Measurements from ENCODE around the gene ABHD12B. TPM values are rescaled to one million over a fixed set of nuclear protein-coding genes. Genes with fewer than 3 reads are reported as not detected.
"Not testable (repeated sequence)": the region's sequence is repeated elsewhere in the genome, so short reads cannot be mapped to it uniquely, and the experiment has no call there.

Gene ABHD12B
- total RNA-seq, 2 experiments from 2014 or later = not detected

DNA sequence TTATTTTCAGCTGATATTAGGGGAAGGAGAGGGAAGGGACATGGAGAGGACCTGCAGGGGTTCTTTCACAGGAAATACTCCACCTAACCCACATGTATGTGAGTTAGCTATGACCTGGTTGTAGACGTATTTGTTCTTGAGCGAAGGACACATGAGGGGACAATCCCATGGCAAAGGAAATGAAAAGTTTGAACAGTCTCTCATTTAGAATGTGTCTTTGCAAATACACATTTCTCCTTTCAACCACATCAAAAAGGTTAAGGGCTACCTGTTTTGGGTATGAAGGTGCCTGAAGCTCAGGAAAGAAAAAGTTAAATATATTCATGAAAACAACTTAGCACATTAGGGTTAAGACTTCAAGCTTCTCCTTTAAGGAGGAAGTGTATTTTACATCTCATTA lies 65.0 kb downstream of the ABHD12B start:
- H3K4me3 Mint-ChIP-seq = no peak overlapping the region
- H3K27ac Mint-ChIP-seq = no peak overlapping the region
- H3K27me3 Mint-ChIP-seq = peaks cover 13% of the 10 kb centered on the region
- H3K9me3 Mint-ChIP-seq = no peaks in the 10 kb centered on the region
- CTCF ChIA-PET = no interaction called here
- intact Hi-C loops (cut with micrococcal nuclease) = no loop called here
- DNase-seq (no peak), ATAC-seq (no peak)
- POLR2A ChIA-PET = interaction anchor here (0.8 kb wide), 1 partner anchor 200 kb away, joined by 3 read pairs; no protein-coding TSS in a partner anchor
- H3K4me1 Mint-ChIP-seq (ENCODE audit: low read depth) = peaks cover 3% of the 10 kb centered on the region
- TF ChIP-seq, protein P1, sequence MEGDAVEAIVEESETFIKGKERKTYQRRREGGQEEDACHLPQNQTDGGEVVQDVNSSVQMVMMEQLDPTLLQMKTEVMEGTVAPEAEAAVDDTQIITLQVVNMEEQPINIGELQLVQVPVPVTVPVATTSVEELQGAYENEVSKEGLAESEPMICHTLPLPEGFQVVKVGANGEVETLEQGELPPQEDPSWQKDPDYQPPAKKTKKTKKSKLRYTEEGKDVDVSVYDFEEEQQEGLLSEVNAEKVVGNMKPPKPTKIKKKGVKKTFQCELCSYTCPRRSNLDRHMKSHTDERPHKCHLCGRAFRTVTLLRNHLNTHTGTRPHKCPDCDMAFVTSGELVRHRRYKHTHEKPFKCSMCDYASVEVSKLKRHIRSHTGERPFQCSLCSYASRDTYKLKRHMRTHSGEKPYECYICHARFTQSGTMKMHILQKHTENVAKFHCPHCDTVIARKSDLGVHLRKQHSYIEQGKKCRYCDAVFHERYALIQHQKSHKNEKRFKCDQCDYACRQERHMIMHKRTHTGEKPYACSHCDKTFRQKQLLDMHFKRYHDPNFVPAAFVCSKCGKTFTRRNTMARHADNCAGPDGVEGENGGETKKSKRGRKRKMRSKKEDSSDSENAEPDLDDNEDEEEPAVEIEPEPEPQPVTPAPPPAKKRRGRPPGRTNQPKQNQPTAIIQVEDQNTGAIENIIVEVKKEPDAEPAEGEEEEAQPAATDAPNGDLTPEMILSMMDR (IDR thresholded peaks at IDR 0.05) = no peak
- no peaks in the 10 kb centered on the region for H3K36me3 Mint-ChIP-seq (ENCODE audit: low read depth)

DNA sequence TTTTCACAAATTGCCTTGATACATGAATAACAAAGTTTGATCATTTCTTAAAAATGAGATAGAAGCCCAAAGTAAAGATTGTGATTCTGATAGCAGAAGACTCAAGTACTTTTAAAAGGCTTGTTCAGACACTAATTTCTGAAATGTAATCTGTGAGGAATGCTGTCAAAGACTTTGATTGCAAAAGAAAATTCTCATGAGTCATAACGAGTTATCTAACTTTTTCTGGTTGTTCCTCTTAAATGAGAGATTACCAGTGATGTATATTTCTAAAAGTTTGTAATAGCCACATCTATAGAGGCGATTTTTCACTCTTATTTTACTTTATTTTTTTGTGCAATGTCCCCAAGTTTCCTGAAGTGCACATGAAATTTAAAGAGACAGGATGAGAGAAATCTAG lies 65.5 kb downstream of the ABHD12B start:
- Mint-ChIP-seq H3K4me3 (no peak overlapping the region), H3K9me3 (no peaks in the 10 kb centered on the region), H3K27me3 (peaks cover 15% of the 10 kb centered on the region), H3K27ac (no peak overlapping the region), H3K36me3 (ENCODE audit: low read depth) (no peaks in the 10 kb centered on the region), H3K4me1 (ENCODE audit: low read depth) (peaks cover 3% of the 10 kb centered on the region)
- ChIA-PET CTCF (no interaction called here), POLR2A (interaction anchor here (0.8 kb wide), 1 partner anchor 201 kb away, joined by 3 read pairs; no protein-coding TSS in a partner anchor)
- TF ChIP-seq, protein P1 (IDR thresholded peaks at IDR 0.05) = no peak
- no peak for DNase-seq
- ATAC-seq = no peak
- intact Hi-C loops (cut with micrococcal nuclease) = no loop called here

DNA sequence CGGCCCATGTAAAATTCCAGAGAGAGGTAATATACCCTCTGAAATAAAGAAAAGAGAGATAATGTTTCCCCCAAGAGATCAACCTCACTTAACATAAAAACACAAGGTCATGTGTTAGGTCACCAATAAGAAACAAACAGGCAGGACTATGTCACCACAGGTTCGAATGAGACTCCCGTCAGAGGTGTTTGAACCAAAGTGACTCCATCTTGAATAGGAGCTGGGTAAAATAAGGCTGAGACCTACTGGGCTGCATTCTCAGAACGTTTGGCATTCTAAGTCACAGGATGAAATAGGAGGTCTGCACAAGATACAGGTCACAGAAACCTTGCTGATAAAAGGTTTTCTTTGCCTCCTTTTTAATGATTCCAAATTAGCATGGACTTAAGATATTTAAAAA lies 65.9 kb downstream of the ABHD12B start:
- no peak overlapping the region for H3K4me3 Mint-ChIP-seq
- POLR2A ChIA-PET = no interaction called here
- peaks cover 19% of the 10 kb centered on the region for H3K27me3 Mint-ChIP-seq
- DNase-seq (no peak), ATAC-seq (no peak)
- no peaks in the 10 kb centered on the region for H3K36me3 Mint-ChIP-seq (ENCODE audit: low read depth)
- intact Hi-C loops (cut with micrococcal nuclease) = no loop called here
- no peak overlapping the region for H3K27ac Mint-ChIP-seq
- peaks cover 3% of the 10 kb centered on the region for H3K4me1 Mint-ChIP-seq (ENCODE audit: low read depth)
- TF ChIP-seq, protein P1 (IDR thresholded peaks at IDR 0.05) = no peak
- no peaks in the 10 kb centered on the region for H3K9me3 Mint-ChIP-seq
- CTCF ChIA-PET = no interaction called here

DNA sequence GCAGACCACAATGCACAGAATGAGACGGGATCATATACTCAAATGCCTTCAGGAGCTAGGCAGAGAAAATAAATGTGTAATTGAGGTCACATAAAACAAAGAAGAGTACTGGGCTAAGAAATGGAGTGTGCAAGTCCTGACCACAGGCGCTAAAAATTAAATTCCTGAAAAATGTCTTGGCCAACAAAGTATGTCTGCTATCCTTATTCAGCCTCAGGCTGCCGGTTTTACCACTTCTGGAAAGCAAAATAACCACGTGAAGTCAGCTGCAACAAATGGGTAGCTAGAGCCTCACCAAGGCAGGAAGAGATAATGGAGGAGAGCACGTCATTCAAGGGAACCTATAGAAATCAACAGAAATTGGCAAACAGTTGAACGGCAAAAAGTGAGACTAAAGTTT lies 69.3 kb downstream of the ABHD12B start:
- DNase-seq = no peak
- CTCF ChIA-PET = no interaction called here
- H3K4me1 Mint-ChIP-seq (ENCODE audit: low read depth) = peaks cover 12% of the 10 kb centered on the region
- ATAC-seq = no peak
- TF ChIP-seq, protein P1 (IDR thresholded peaks at IDR 0.05) = no peak
- intact Hi-C loops (cut with micrococcal nuclease) = loop anchor here (10.0 kb wide), 1 partner anchor 264 kb away; no protein-coding TSS in a partner anchor
- H3K27ac Mint-ChIP-seq = no peak overlapping the region
- POLR2A ChIA-PET = no interaction called here
- peaks cover 34% of the 10 kb centered on the region for H3K27me3 Mint-ChIP-seq
- no peaks in the 10 kb centered on the region for H3K36me3 Mint-ChIP-seq (ENCODE audit: low read depth)
- H3K4me3 Mint-ChIP-seq = no peak overlapping the region
- no peaks in the 10 kb centered on the region for H3K9me3 Mint-ChIP-seq

DNA sequence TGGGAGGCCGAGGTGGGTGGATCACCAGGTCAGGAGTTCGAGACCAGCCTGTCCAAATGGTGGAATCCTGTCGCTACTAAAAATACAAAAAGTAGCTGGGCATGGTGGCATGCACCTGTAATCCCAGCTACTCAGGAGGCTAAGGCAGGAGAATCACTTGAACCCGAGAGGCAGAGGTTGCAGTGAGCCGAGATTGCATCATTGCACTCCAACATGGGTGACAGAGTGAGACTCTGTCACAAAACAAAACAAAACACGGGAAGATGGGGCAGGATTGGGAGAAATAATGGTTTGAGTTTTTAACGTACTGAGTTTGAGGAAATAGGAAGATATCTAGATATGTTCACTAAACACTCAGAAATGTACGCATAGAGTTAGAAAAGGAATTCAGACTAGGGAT lies 69.8 kb downstream of the ABHD12B start:
- H3K4me3 Mint-ChIP-seq; H3K9me3 Mint-ChIP-seq; CTCF ChIA-PET; H3K36me3 Mint-ChIP-seq (ENCODE audit: low read depth); ATAC-seq; DNase-seq; H3K27ac Mint-ChIP-seq: not testable (repeated sequence)
- Mint-ChIP-seq H3K27me3 (peaks cover 34% of the 10 kb centered on the region), H3K4me1 (ENCODE audit: low read depth) (peaks cover 12% of the 10 kb centered on the region)
- intact Hi-C loops (cut with micrococcal nuclease) = loop anchor here (10.0 kb wide), 1 partner anchor 263 kb away; no protein-coding TSS in a partner anchor
- POLR2A ChIA-PET = interaction anchor here (0.8 kb wide), 1 partner anchor 23 kb away, joined by 4 read pairs; no protein-coding TSS in a partner anchor

Data from activated CD8-positive, alpha-beta T cell treated with anti-CD3 and anti-CD28 coated beads for 36 hours (primary cell).